Stomach smooth muscle (tissue), 2 donors: ENCODE measurements around the gene C11orf98.
A peak's percentile ranks its signal among the peaks of the same experiment; 100 is the strongest.
"Not testable (repeated sequence)": the region's sequence is repeated elsewhere in the genome, so short reads cannot be mapped to it uniquely, and the experiment has no call there.

Experiments used
- H3K27ac ChIP-seq: one replicate; pipeline ENCODE4 v1.7.0; 2013; ENCODE audit warnings: mild to moderate bottlenecking, low read length, inconsistent platforms
- H3K27me3 ChIP-seq, 2 donors: one replicate each; pipeline ENCODE4 v1.7.0; 2013; ENCODE audit warnings: low read length in 2 of 2; ENCODE audit not compliant: insufficient read depth in 2 of 2, control insufficient read depth in 1 of 2
- H3K36me3 ChIP-seq, 2 donors: one replicate each; pipeline ENCODE4 v1.7.0; 2013; ENCODE audit warnings: low read length in 2 of 2; ENCODE audit not compliant: control insufficient read depth in 2 of 2, insufficient read depth in 2 of 2
- H3K4me1 ChIP-seq: one replicate; pipeline ENCODE4 v1.7.0; 2013; ENCODE audit warnings: low read length; ENCODE audit not compliant: control insufficient read depth, insufficient read depth
- H3K4me3 ChIP-seq, 2 donors: one replicate each; pipeline ENCODE4 v1.7.0; 2013; ENCODE audit warnings: low read length in 2 of 2
- H3K9ac ChIP-seq, 2 donors: one replicate each; pipeline ENCODE4 v1.7.0; 2013; ENCODE audit warnings: low read length in 2 of 2, mild to moderate bottlenecking in 1 of 2
- H3K9me3 ChIP-seq, 2 donors: one replicate each; pipeline ENCODE4 v1.7.0; 2013; ENCODE audit warnings: low read length in 2 of 2; ENCODE audit not compliant: control insufficient read depth in 2 of 2
- donor health status: healthy.
- donor health status: Pancreatic carcinoma.

Gene C11orf98

DNA sequence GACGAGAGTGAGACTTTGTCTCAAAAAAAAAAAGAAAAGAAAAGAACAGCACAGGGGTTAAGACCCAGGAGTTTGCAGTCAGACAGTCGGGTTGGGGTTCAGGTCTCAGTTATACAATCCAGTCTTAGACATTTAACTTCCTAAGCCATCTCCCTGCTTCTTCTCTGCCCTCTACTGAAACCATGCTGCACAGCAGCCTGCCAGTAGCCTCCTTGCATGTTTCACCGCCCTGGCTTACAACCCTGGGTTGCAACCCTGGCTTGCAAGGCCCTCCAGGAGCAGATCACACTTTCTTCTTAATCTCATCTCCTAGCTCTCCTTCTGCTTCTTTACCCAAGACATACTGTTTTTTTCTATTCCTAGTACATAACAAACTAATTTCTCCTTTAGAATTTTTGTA is 37.3 kb downstream of the C11orf98 start:
- Histone ChIP-seq H3K27ac (no peak overlapping the region), H3K36me3 (peaks cover 64 to 66% of the 10 kb centered on the region in 2 donors), H3K4me3 (no peak overlapping the region), H3K4me1 (peaks cover 4% of the 10 kb centered on the region), H3K9me3 (no peaks in the 10 kb centered on the region), H3K27me3 (no peaks in the 10 kb centered on the region), H3K9ac (no peak overlapping the region)

GRCh38 chr11:62622476-62623089 is 42.4 kb downstream of the C11orf98 start:
- peaks cover 19 to 22% of the 10 kb centered on the region in 2 donors for H3K36me3 ChIP-seq
- no peaks in the 10 kb centered on the region for H3K9me3 ChIP-seq
- H3K4me3 ChIP-seq = peak overlapping the region; percentile 68 to 88
- peaks cover 17% of the 10 kb centered on the region for H3K4me1 ChIP-seq
- peak overlapping the region; percentile 85 for H3K27ac ChIP-seq
- peak overlapping the region in 1 of 2 donors; percentile 66 for H3K9ac ChIP-seq
- H3K27me3 ChIP-seq = no peaks in the 10 kb centered on the region

DNA sequence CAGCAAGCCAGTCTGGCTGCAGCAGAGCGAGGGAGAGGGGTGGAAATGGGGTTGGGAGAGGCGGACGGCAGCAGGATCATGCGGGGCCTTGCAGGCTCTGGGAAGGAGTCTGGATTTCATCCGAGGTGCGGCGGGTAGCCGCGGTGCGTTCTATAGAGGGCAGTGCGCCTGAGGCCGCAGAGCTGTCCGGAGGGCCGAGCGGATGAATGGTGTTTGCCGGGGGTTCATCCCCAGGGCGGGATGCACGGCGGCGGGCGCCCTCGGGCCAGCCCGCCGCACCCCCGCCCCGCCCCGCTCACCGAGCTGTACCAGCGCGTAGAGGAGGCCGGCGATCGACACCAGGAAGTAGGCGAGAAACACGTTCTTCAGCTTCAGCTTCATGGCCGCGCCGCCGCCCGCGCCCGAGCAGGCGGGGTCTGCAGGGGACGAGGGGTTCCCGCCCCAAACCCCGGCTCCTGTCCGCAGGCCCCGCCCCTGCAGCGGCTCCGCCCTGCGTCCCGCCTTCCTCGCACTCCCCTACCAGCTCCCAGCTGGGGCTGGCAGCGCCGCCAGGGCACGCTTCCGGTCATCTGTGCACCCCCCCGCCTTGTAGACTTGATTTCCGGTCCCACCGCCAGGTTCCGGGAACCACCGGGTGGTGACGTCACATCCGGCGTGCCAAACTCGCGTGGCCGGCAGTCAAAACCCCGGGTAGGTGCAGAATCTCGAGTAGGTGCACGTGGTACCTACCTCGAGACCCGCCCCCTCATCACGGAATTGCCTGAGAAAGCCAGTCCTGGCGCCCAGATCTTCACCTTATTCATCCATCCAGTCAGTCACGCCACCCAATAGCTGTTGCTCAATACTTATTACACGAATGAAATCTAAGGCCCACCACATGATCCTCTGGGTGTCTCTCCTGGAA is 43.2 kb downstream of the C11orf98 start, which contains the start of gene B3GAT3:
B3GAT3 (minus strand) TSS at position 420 of the 904 bp plus-strand sequence; CDS start at position 381, 39 bp downstream.
- peak within 1 kb of the TSS; percentile 66 to 84 for H3K9ac ChIP-seq
- H3K27me3 ChIP-seq = no peaks in the 10 kb centered on the region
- H3K4me3 ChIP-seq = peak within 1 kb of the TSS; percentile 84 to 88
- H3K36me3 ChIP-seq = peaks cover 17 to 19% of the 10 kb centered on the region in 2 donors
- no peaks in the 10 kb centered on the region for H3K9me3 ChIP-seq
- H3K27ac ChIP-seq = peak within 1 kb of the TSS; percentile 85
- H3K4me1 ChIP-seq = peaks cover 17% of the 10 kb centered on the region

GRCh38 chr11:62621027-62621566 is 43.9 kb downstream of the C11orf98 start:
- Histone ChIP-seq H3K9ac (peak overlapping the region; percentile 66 to 84), H3K4me1 (peaks cover 17% of the 10 kb centered on the region), H3K27ac (peak overlapping the region; percentile 85)

DNA sequence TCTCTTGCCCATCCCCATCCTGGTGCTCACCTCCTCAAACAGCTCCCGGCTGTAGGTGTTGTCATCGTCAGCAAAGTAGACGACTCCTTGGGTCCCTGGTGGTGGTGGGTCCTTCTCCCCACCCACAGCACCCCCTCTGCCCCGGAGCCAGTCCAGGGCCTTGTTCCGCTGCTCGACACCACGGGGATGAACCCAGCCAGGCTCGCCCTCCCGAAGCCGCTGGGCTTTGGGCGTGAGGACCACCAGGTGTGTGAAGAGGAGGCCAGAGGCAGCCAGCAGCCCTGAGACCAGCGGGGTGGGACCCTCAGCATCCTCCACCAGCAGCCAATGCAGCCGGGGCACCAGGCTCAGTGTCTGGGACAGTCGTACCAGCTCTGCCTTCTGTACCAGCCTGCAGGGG is 48.1 kb downstream of the C11orf98 start:
- H3K27ac ChIP-seq, H3K27me3 ChIP-seq, H3K4me3 ChIP-seq, H3K9me3 ChIP-seq, H3K36me3 ChIP-seq, H3K9ac ChIP-seq: not testable (repeated sequence)
- H3K4me1 ChIP-seq = peaks cover 24% of the 10 kb centered on the region

More at GRCh38 chr11:62621027-62621566, 43.9 kb downstream of the C11orf98 start:
- H3K4me3 ChIP-seq = peak overlapping the region; percentile 84 to 88
- no peaks in the 10 kb centered on the region for H3K9me3 ChIP-seq
- no peaks in the 10 kb centered on the region for H3K27me3 ChIP-seq
- H3K36me3 ChIP-seq = peaks cover 10 to 12% of the 10 kb centered on the region in 2 donors

DNA sequence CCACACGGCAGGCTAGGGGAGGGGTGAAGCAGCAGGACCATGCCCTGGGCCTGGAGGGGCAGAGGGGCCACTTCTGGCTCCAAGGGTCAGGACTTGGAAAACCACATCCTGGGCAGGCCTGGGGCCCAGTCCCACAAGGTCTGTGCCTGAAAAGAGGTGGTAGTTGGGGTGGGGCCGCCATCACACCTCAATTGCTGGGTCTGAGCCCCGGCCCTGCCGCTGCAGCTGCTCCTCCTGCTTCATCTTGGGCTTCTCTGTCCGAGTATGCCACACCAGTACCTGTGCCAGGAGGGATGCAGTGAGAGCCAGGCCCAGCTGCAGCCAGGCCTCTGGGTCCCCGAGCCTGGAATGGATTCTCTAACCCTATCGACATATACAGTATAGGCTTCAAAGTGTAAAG is 49.5 kb downstream of the C11orf98 start:
- Histone ChIP-seq H3K4me1 (peaks cover 28% of the 10 kb centered on the region), H3K9ac (no peak overlapping the region), H3K4me3 (no peak overlapping the region), H3K9me3 (no peaks in the 10 kb centered on the region), H3K27me3 (no peaks in the 10 kb centered on the region), H3K36me3 (peaks cover 0 to 4% of the 10 kb centered on the region in 2 donors), H3K27ac (no peak overlapping the region)

- no peaks in the 10 kb centered on the region for H3K27me3 ChIP-seq
- H3K36me3 ChIP-seq = peaks cover under 1 to 9% of the 10 kb centered on the region in 2 donors
- H3K9ac ChIP-seq = no peak overlapping the region
- peaks cover 31% of the 10 kb centered on the region for H3K4me1 ChIP-seq
- H3K4me3 ChIP-seq = no peak overlapping the region
- H3K27ac ChIP-seq = peak overlapping the region; percentile 88
- no peaks in the 10 kb centered on the region for H3K9me3 ChIP-seq
Measured at GRCh38 chr11:62614275-62614674, 50.7 kb downstream of the C11orf98 start.

DNA sequence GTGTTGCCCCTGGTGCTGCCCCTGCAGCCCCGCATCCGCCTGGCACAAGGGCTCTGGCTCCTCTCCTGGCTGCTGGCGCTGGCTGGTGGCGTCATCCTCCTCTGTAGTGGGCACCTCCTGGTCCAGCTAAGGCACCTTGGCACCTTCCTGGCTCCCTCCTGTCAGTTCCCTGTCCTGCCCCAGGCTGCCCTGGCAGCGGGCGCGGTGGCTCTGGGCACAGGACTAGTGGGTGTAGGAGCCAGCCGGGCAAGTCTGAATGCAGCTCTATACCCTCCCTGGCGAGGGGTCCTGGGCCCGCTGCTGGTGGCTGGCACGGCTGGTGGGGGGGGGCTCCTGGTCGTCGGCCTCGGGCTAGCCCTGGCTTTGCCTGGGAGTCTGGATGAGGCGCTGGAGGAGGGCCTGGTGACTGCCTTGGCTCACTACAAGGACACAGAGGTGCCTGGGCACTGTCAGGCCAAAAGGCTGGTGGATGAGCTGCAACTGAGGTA is 51.7 kb downstream of the C11orf98 start:
- Histone ChIP-seq H3K9me3 (no peaks in the 10 kb centered on the region), H3K36me3 (peaks cover 6 to 13% of the 10 kb centered on the region in 2 donors), H3K27ac (peak overlapping the region; percentile 88), H3K4me1 (peaks cover 33% of the 10 kb centered on the region), H3K9ac (peak overlapping the region; percentile 55 to 93), H3K4me3 (peak overlapping the region; percentile 22 to 87), H3K27me3 (no peaks in the 10 kb centered on the region)
